GM19463 (cell line): Measurements from ENCODE around the gene LTBR.

Source experiments
- ATAC-seq: cut with Tn5 transposase; IDR thresholded peaks from one replicate; pipeline ENCODE4 v1.9.1; 2021; ENCODE audit warnings: mild to moderate bottlenecking, moderate library complexity; ENCODE audit not compliant: unreplicated experiment

The LTBR gene

DNA sequence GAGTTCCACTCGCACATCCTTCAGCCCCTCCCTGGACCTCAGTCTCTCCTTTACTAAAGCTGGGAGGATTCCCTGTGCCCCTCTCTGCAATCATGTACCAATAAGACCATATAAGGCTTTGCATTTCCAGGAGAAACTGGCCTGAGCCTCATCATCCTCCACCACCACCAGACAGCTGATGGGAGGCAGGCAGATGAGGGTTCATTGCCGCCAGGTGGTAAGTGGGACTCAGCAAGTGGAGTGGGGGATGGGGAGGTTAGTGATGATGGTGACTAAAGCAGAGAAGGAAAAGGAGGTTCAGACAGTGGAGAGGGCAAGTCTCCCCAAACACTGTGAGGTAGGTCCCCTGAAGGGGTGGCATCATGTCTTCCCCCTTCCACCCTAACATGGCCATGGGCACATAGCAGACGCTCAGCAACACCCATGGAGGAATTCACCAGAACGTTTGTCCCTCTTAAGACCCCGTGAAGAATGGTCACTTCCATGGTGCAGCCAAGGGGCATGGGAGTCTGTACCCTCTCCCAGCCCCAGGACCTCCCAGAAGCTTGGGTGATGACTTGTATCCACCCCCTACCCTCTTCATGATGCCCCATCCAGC lies 37.6 kb upstream of the LTBR start:
- no peak for ATAC-seq

DNA sequence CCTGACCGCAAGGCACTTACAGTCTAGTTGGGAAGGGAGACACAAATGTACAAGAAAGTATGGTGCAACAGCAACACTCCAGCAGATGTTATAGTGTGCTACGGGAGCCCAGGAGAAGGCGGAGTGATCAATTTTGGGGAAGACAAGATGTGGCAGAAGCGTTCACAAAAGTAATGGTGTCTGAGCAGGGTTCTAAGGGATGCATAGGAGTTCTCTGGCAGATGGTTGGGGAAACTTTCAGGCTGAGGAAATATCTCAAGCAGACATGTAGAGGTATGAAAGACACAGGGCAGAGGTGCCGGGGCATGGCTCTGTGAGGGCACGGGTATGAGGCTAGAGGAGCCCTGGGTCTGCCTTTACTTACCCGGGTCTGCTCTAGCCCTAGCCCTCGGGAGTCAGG lies 37.0 kb upstream of the LTBR start:
- ATAC-seq = no peak

DNA sequence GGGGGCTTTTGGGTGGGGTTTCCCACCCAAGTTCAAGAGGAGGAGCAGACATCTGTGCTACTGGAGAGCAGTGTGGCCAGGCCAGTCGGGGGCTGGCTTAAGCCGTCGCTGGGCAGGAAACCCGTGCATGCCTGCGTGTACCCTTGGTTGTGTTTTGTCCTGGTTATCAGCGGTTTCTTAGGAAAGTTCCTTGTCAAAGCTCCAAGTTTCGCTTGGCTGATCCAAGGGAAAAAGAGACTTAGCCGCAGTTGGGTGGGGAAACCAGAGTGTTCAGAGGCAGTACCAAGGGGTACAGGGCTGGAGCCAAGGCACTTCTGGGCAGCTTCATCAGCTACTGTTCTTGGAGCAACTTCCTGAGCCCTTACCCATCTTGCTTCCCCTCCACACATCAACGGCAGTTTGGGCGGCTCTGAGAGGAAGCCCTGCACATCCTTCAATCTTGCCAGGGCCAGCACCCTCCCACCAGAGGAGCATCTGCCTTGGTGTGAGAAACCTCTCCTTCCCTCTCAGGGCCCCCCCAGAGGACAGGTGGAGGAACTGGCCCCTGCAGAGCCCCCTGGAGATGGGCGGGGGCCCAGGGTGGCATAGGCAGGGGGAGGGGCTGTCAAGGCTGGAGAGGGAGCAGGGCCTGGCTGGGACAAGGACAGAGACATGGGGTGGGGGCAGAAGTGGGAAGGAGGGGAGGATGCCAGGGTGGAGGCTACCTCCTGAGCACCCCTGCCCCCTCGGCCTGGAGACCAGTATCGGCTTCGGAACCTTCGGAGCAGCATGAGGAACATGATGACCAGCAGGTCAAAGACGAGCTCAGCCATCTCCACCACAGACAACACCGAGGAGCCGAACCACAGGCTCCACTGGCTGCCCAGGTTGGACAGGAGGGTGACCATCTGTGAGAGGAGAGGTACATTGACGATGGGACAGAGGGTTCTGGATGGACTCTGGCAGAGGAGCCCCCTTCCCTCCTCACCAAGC lies 36.3 kb upstream of the LTBR start:
- ATAC-seq = no peak

- no peak for ATAC-seq
Measured at GRCh38 chr12:6351622-6352021, 32.3 kb upstream of the LTBR start.

- ATAC-seq = no peak
Measured at GRCh38 chr12:6352193-6353173, 31.5 kb upstream of the LTBR start.

DNA sequence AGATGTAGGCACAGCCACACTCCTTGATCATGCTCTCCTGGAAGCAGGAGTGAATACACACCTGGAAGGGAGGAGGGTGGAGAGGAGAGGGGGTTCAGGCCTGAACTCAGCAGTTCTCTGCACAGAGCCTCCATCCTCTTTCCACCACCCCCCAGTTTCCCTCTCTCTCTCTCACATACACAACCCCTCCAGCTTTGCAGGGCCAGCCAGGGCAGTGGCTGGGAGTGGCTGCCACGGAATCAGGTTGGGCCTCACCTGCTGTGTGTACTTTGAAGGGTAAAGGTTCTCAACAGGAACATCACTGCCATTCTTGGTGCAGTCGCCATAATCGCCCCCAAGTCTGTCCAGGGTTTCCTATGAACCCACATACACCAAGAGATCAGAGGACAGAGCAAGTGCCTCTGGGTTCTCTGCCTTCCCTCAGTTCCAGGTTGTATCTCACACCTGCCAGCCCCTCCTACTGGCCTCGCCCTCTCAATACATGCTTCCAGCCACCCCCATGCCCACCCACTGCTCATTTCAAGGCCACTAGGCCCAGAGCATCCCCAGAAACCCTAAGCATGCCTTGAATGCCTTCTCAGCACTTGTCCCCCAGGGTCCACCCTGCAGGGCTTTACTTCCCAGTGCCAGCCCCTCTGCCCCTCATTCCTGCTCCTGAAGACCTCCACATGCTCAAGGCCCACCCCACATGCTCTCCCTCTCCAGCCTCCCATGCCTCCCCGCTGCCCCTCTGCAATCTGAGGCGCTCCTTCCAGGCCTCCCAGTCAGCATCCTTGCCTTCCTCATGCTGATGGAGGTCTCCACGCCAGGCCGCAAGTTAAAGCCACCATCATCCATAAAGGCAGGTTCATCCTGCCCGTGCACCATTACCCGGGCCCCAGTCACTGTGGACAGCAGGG lies 29.2 kb upstream of the LTBR start:
- no peak for ATAC-seq

GRCh38 chr12:6355491-6356373 lies 28.2 kb upstream of the LTBR start:
- ATAC-seq = no peak

- no peak for ATAC-seq
Measured at GRCh38 chr12:6356374-6356820, 27.6 kb upstream of the LTBR start.

- ATAC-seq = no peak
Measured at GRCh38 chr12:6358881-6359280, 25.1 kb upstream of the LTBR start.

DNA sequence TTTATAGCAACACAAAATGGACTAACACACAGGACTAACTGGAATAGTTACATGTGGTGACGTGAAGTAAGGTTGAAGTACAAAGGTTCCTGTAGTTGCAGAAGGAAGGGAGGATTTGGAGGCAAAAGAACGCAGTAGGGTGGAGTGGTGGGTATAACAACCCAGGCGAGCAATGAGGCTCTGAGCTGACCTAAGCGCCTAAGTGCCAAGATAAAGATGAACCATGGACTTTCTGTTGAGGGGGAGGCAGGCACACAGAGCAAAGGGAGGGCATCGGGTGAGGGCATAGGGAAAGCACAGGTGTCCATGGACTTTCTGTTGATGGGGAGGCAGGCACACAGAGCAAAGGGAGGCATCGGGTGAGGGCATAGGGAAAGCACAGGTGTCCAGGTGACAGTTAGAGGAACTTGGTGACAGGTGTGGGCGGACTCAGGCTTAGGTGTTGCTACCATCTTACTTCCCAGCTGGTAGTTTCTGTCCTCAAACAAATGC lies 23.8 kb upstream of the LTBR start:
- no peak for ATAC-seq

- ATAC-seq = no peak
Measured at GRCh38 chr12:6360578-6361490, 23.1 kb upstream of the LTBR start.

- no peak for ATAC-seq
Measured at GRCh38 chr12:6361834-6362233, 22.1 kb upstream of the LTBR start.

- ATAC-seq = no peak
Measured at GRCh38 chr12:6362403-6362802, 21.6 kb upstream of the LTBR start.

DNA sequence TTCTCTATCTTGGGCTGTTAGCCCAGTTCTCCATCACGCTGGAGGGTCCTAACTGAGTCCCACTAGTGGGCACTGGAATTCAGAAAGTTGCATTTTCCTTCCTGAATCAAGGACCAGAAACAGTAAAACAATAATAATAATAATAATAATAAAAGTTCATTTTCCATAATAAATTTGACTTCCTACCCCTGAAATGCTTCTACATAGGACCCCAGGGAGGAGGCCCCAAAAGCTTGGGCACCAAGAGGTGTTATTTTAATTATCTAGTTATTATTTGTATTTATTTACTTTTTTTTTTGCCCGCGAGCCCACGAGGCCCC lies 21.0 kb upstream of the LTBR start:
- no peak for ATAC-seq

DNA sequence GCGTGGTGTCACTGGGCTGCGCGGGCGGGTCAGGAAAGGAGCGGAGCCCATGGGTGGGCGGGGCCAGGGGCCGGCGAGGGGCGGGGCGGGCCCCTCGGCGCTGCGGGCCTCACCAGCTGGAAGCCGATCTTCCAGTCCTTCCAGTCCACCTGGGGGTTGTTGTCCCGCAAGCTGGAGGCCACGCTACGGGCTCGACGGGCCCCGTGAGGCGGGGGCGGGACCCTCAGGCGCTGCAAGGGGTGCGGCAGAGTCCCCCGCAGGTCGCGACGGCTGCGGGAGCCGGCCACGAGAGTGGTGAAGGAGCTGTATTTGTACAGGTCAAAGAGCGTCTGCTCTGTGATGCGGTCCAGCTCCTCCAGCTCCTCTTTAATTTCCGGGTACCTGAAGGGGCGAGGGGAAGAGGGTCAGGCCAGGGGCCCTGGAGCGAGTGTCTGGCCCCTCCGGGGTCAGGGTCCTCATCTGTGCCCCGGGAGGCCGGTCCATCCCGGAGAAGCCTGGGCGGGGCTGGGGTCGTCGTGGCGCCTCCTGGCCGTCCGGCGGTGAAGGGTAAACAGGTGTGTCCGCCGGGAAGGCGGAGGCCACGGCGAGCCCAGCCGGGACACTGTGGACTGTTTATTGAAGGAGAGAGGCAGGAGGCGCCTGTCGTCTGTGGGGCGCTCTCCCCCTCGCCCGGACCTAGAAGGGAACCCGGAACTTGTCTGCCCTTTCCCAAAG lies 20.5 kb upstream of the LTBR start:
- no peak for ATAC-seq

DNA sequence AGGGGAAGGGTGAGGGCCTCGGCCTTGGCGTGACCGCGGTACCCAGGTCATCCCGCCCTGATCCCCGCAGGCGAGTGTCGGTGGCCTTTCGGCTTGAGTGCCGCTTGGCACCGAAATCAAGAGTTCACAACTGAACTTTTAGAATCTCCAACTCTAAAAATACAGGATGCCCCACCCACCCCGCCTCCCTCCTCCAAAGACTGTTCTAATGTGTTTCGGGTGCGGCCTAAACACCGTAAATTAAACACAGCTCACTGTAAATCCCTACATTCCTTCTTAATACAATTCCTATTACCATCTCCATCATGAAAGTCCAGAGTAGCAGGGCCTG lies 20.0 kb upstream of the LTBR start:
- ATAC-seq = no peak
